Activated naive CD8-positive, alpha-beta T cell treated with anti-CD3 and anti-CD28 coated beads for 36 hours (primary cell): ENCODE measurements around the gene GLT8D1. TPM values are rescaled to one million over a fixed set of nuclear protein-coding genes. Genes with fewer than 3 reads are reported as not detected.
A peak's percentile ranks its signal among the peaks of the same experiment; 100 is the strongest.
"Not testable (repeated sequence)": the region's sequence is repeated elsewhere in the genome, so short reads cannot be mapped to it uniquely, and the experiment has no call there.

Experiments used
- DNase-seq: peaks from one replicate; pipeline ENCODE4 v3.0.0; 2021
- H3K27ac Mint-ChIP-seq: one replicate; pipeline ENCODE4 v1.8.0; 2022; ENCODE audit warnings: mild to moderate bottlenecking, moderate library complexity, mixed read lengths
- H3K27me3 Mint-ChIP-seq: one replicate; pipeline ENCODE4 v1.8.0; 2022; ENCODE audit warnings: mild to moderate bottlenecking, mixed read lengths
- H3K36me3 Mint-ChIP-seq: one replicate; pipeline ENCODE4 v1.8.0; 2021; ENCODE audit warnings: mild to moderate bottlenecking, mixed read lengths
- H3K4me1 Mint-ChIP-seq: one replicate; pipeline ENCODE4 v1.8.0; 2021; ENCODE audit warnings: mixed read lengths
- H3K4me3 Mint-ChIP-seq: one replicate; pipeline ENCODE4 v1.8.0; 2022; ENCODE audit warnings: mild to moderate bottlenecking, moderate library complexity, mixed read lengths
- H3K9me3 Mint-ChIP-seq: one replicate; pipeline ENCODE4 v1.8.0; 2022; ENCODE audit warnings: mixed read lengths
- total RNA-seq, 2 experiments: library from RNA; stranded (reverse); gene quantifications; one replicate each; pipeline ENCODE4 v1.2.3, GENCODE V29; 2021

Gene GLT8D1, protein sequence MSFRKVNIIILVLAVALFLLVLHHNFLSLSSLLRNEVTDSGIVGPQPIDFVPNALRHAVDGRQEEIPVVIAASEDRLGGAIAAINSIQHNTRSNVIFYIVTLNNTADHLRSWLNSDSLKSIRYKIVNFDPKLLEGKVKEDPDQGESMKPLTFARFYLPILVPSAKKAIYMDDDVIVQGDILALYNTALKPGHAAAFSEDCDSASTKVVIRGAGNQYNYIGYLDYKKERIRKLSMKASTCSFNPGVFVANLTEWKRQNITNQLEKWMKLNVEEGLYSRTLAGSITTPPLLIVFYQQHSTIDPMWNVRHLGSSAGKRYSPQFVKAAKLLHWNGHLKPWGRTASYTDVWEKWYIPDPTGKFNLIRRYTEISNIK
- total RNA-seq = 10 to 100 TPM; 29.5 to 30.3 TPM

DNA sequence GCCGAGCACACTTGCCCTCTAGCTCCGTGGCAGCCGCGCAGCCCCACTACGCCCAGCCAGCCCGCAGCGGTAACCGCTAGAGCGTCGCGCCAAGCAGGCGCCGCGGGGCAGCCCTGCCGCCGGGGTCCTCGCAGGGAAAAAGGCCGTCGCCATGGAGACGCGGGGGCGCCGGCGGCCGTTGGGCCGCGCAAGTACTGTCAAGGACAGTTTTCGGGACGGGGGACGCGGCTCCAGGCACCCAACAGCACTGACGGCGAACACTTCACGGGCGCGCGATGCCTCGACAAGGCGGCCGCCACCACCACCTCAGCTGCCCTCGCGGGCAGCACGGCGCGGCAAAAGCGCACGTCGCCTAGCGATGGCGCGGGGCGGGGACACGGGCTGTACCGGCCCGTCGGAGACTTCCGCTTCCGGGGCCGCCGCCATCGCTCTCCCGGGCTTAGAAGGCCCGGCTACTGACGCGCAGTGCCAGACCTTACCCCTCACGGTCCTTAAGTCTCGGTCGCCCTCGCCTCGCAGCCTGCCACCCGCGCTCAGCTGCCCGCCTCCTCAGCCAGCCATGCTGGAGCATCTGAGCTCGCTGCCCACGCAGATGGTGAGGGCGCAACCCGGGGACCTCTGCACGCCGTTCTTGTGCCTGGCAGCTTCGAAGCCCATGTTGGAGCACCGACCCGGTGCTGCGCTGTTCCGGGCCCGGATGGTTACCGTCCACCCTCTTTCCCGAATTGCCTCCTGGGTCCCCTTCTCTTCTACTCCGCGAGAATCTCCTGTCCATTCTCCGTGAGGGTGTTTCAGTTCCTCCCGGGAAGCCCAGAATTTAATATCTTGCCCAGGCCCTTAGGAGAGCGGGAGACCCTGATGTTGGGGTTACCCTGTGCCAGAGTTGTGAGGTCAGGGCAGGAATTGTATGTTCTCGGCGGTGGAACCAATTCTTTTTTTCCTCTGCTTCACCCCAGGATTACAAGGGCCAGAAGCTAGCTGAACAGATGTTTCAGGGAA, at the start of gene GLT8D1, which contains the start of gene SPCS1:
TSS of gene GLT8D1 (minus strand) at position 104 of the 999 bp plus-strand sequence. CDS start 5,331 bp downstream, outside the sequence.
TSS of gene SPCS1 (plus strand) at position 419 of the 999 bp plus-strand sequence. CDS start at position 560, 141 bp downstream.
- H3K9me3 Mint-ChIP-seq = no peaks in the 10 kb centered on the region
- no peaks in the 10 kb centered on the region for H3K27me3 Mint-ChIP-seq
- H3K27ac Mint-ChIP-seq = peak within 1 kb of the TSS; percentile 92
- DNase-seq = peak; percentile 91
- H3K36me3 Mint-ChIP-seq = peaks cover 26% of the 10 kb centered on the region
- peaks cover 27% of the 10 kb centered on the region for H3K4me1 Mint-ChIP-seq
- H3K4me3 Mint-ChIP-seq = peak within 1 kb of the TSS; percentile 98

DNA sequence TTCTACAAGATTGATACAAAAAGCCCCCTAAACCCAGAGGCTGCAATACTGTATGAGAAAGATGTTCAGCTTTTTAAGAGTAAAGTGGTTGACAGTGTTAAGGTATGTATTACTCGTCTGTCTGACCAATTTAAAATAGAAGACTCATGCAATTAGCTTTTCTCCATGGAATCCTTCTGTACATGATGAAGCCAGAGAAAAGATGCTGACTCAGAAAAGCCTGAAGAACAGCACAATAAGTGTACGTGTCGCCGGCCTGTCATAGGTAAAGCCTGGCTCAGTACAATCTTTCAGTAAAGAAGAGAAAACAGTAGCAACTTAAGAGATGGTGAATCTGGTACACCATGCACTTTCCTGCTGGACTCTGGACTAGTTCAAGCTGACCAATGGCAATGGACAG, 48.8 kb upstream of the GLT8D1 start:
- no peak overlapping the region for H3K27ac Mint-ChIP-seq
- H3K36me3 Mint-ChIP-seq = peaks cover 14% of the 10 kb centered on the region
- no peaks in the 10 kb centered on the region for H3K4me1 Mint-ChIP-seq
- H3K9me3 Mint-ChIP-seq = no peaks in the 10 kb centered on the region
- DNase-seq = no peak
- no peak overlapping the region for H3K4me3 Mint-ChIP-seq
- H3K27me3 Mint-ChIP-seq = no peaks in the 10 kb centered on the region

DNA sequence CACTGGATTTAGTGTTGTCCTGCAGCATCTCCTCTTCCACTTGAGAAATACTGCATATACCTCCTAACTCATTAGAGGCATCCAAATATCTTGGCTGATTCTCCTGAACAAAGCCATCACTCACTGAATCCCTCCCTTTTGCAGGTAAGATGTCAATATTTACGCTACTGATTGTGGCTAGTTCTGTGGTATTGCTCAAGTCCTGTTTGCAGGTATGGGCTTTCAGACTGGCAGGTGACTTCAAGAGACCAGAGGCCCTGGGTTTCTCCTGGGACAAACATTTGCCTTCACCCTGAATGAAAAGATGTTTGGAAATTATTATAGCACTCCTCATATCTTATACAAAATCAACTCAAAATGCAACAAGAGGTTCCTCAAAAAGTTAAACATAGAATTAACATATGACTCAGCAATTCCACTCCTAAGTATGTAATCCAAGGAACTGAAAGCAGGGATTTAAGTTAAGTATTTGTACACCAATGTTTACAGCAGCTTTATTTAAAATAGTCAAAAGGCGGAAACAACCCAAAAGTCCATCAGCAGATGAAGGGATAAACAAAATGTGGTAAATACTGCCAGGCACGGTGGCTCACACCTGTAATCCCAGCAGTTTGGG, 46.6 kb upstream of the GLT8D1 start:
- DNase-seq = no peak
- Mint-ChIP-seq H3K4me3 (no peak overlapping the region), H3K27ac (no peak overlapping the region), H3K9me3 (no peaks in the 10 kb centered on the region), H3K4me1 (no peaks in the 10 kb centered on the region), H3K36me3 (peaks cover 17% of the 10 kb centered on the region), H3K27me3 (no peaks in the 10 kb centered on the region)

DNA sequence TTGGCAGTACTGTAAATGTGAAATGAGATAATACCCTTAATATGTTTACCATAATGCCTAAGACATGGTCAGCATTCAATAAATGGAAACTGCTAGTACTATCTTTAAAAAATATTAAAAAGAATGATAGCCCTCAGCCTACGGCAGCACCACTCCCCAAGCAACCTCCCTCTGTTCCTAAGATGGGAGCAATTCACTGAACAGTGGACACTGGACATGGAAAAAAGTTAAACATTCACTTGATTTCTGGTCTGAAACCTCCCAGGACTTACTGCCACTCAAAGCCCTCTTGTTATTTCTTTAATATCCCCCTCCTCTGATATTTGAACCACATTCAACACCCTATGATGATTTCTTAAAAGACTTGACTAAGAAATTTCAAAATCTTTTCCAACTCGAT, 38.1 kb upstream of the GLT8D1 start:
- no peak for DNase-seq
- Mint-ChIP-seq H3K4me1 (no peaks in the 10 kb centered on the region), H3K9me3 (no peaks in the 10 kb centered on the region), H3K27ac (no peak overlapping the region), H3K36me3 (peaks cover 19% of the 10 kb centered on the region), H3K4me3 (no peak overlapping the region), H3K27me3 (no peaks in the 10 kb centered on the region)

DNA sequence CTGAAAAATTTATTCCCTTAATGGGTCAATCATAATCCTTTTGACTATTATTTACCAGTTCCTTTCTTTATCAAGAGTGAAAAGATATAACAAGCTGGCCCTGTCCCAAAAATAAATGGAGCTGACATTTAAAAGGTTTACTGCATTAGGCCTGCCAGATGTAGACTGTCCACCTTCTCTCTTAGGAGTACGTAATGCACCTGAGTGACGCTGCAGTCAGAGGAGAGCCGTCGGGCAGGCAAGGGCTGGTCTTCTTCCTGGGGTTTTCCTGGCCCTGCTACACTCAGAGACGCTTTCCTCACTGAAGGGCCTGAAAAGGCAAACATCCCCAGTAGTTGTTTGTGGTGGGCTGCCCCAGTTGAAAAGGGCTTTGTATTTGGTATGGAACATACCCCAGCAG, 37.6 kb upstream of the GLT8D1 start:
- H3K4me3 Mint-ChIP-seq = no peak overlapping the region
- no peaks in the 10 kb centered on the region for H3K4me1 Mint-ChIP-seq
- DNase-seq = no peak
- H3K27ac Mint-ChIP-seq = no peak overlapping the region
- no peaks in the 10 kb centered on the region for H3K27me3 Mint-ChIP-seq
- H3K9me3 Mint-ChIP-seq = no peaks in the 10 kb centered on the region
- H3K36me3 Mint-ChIP-seq = peaks cover 14% of the 10 kb centered on the region

DNA sequence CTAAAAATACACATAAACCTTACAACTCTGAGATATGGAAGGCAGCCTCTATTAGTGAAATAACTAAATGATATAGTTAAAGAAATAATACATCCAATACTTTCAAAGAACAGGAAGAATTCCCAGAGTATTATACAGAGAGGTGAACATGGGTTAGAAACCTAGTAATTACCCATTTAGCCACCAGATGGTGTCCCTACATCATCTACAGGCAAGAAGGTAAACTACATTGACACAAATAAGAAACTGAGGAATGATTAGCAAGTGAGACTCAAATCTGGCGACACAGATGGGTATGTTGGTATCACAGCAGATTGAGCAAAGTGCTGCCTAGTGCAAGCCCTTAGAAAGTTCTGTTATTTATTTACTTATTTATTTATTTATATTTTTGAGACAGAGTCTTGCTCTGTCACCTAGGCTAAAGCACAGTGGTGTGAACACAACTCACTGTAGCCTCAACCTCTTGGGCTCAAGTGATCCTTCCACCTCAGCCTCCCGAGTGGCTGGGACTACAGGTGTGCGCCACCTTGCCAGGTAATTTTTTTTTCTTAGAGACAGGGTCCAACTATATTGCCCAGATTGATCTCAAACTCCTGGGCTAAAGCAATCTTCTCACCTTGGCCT, 36.9 kb upstream of the GLT8D1 start:
- Mint-ChIP-seq H3K4me1 (no peaks in the 10 kb centered on the region), H3K4me3 (no peak overlapping the region), H3K36me3 (peaks cover 14% of the 10 kb centered on the region), H3K27ac (no peak overlapping the region), H3K27me3 (no peaks in the 10 kb centered on the region), H3K9me3 (no peaks in the 10 kb centered on the region)
- no peak for DNase-seq

DNA sequence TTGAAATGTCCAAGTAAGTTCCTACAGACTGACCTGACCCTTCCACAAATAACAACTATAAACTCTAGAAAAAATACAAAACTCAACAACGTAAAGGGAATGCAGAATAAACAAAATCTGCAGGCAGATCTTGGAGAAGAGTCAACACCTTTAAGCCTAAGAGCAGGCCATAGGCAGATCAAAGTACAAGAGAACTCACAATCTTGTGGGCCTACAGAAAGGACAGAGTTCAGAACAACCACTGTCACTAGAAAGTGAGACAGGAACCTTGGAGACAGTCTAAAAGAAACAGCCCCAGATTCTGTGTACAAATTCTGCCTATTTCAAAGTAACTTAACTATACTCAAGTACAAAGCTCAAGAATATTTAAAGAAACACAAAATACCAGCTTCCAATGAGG, 34.1 kb upstream of the GLT8D1 start:
- Mint-ChIP-seq H3K4me3 (no peak overlapping the region), H3K36me3 (peaks cover 21% of the 10 kb centered on the region), H3K27ac (no peak overlapping the region), H3K9me3 (no peaks in the 10 kb centered on the region), H3K27me3 (no peaks in the 10 kb centered on the region), H3K4me1 (no peaks in the 10 kb centered on the region)
- DNase-seq = no peak

DNA sequence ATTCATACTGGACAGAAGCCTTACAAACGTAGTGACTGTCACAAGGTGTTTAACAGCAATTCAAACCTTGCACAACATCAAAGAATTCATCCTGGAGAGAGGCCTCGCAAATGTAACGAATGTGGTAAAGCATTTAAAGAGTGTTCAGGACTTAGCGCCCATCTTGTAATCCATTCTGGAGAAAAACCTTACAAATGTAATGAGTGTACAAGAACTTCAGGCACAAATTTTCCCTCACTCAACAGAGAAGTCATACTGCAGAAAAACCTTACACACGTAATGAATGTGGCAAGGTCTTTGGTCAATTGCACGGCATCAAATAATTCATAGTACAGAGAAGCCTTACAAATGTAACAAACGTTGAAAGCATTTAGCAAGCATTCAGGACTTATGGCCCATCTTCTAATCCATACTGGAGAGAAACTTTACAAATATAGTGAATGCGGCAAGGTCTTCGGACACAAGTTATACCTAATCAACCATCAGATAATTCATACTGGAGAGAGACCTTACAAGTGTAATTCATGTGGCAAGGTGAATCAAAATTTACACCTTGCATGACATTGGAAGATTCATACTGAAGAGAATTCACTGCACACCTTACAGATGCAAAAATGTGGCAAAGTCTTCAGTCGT, 27.8 kb upstream of the GLT8D1 start:
- no peak overlapping the region for H3K4me3 Mint-ChIP-seq
- peaks cover 28% of the 10 kb centered on the region for H3K9me3 Mint-ChIP-seq
- H3K4me1 Mint-ChIP-seq = peaks cover 6% of the 10 kb centered on the region
- no peaks in the 10 kb centered on the region for H3K27me3 Mint-ChIP-seq
- H3K27ac Mint-ChIP-seq = no peak overlapping the region
- peaks cover 73% of the 10 kb centered on the region for H3K36me3 Mint-ChIP-seq
- DNase-seq = no peak

DNA sequence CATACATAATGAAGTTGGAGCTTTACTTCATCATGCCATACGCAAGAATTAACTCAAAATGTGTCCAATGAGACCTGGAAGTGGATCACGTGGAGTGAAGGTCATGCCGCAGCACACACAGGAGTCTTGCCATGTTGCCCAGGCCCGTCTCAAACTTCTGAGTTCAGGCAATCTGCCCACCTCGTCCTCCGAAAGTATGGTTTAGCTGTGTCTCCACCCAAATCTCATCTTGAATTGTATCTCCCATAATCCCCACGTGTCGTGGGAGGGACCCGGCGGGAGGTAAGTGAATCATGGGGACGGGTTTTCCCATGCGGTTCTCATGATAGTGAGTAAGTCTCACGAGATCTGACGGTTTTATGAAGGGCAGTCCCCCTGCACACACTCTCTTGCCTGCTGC, 26.0 kb upstream of the GLT8D1 start:
- Mint-ChIP-seq H3K4me3 (no peak overlapping the region), H3K36me3 (peaks cover 78% of the 10 kb centered on the region), H3K4me1 (peaks cover 6% of the 10 kb centered on the region), H3K9me3 (peaks cover 29% of the 10 kb centered on the region), H3K27ac (no peak overlapping the region), H3K27me3 (no peaks in the 10 kb centered on the region)
- no peak for DNase-seq

DNA sequence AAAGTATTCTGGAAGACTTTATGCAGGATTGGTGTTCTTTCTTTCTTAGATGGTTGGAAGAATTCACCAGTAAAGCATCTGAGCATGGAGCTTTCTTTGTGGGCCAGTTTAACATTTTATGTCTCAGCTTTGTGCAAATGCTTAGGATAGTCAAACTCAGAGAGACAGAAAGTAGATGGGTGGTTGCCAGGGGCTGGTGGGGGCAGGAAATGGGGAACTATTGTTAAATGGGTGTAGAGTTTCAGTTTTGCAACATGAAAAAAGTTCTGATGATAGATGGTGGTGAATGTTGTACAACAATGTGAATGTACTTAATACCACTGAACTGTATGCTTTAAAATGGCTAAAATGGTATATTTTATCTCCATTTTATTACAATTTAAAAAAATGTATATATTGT, 25.1 kb upstream of the GLT8D1 start:
- no peak overlapping the region for H3K27ac Mint-ChIP-seq
- H3K36me3 Mint-ChIP-seq = peaks cover 75% of the 10 kb centered on the region
- no peaks in the 10 kb centered on the region for H3K27me3 Mint-ChIP-seq
- no peak for DNase-seq
- peaks cover 6% of the 10 kb centered on the region for H3K4me1 Mint-ChIP-seq
- H3K4me3 Mint-ChIP-seq = no peak overlapping the region
- H3K9me3 Mint-ChIP-seq = peaks cover 29% of the 10 kb centered on the region

DNA sequence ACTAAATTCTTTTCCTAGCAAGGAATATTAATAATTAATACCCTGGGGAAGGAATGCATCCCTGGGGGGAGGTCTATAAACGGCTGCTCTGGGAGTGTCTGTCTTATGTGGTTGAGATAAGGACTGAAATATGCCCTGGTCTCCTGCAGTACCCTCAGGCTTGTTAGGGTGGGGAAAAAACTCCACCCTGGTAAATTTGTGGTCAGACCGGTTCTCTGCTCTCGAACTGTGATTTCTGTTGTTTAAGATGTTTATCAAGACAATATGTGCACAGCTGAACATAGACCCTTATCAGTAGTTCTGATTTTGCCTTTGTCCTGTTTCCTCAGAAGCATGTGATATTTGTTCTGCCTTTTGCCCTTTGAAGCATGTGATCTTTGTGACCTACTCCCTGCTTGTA, 23.2 kb upstream of the GLT8D1 start:
- not testable (repeated sequence) for H3K4me1 Mint-ChIP-seq, H3K27me3 Mint-ChIP-seq, H3K27ac Mint-ChIP-seq, H3K4me3 Mint-ChIP-seq, DNase-seq
- Mint-ChIP-seq H3K9me3 (peaks cover 28% of the 10 kb centered on the region), H3K36me3 (peaks cover 60% of the 10 kb centered on the region)

DNA sequence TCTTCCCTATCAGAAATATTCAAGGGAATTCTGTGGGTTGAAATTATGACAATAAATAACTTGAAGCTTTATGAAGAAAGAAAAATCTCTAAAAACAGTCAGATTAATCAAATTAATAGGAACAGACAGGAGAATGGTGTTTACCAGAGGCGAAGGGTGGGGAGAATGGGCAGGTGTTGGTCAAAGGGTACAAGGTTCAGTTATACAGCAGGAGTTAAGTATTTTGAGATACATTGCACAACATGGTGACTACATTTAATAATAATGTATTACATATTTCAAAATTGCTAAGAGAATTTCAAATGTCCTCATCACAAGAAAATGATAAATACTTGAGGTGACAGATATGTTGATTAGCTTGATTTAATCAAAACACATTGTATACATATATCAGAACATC, 18.9 kb upstream of the GLT8D1 start:
- DNase-seq = no peak
- H3K36me3 Mint-ChIP-seq = peaks cover 29% of the 10 kb centered on the region

DNA sequence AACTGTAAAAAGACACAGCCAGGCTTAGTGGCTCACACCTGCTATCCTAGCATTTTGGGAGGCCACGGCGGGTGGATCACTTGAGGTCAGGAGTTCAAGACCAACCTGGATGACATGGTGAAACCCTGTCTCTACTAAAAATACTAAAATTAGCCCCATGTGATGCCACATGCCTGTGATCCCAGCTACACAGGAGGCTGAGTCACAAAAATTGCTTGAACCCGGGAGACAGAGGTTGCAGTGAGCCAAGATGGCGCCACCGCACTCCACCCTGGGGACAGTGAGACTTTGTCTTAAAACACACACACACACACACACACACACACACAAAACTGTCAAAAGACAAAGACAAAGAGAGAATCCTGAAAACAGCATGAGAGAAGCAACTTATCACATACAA, 18.3 kb upstream of the GLT8D1 start:
- H3K4me1 Mint-ChIP-seq = peaks cover 24% of the 10 kb centered on the region
- no peak for DNase-seq
- H3K27ac Mint-ChIP-seq = no peak overlapping the region
- peaks cover 11% of the 10 kb centered on the region for H3K9me3 Mint-ChIP-seq
- no peaks in the 10 kb centered on the region for H3K27me3 Mint-ChIP-seq
- H3K4me3 Mint-ChIP-seq = no peak overlapping the region
- peaks cover 28% of the 10 kb centered on the region for H3K36me3 Mint-ChIP-seq

More for the DNA sequence above, 18.9 kb upstream of the GLT8D1 start:
- Mint-ChIP-seq H3K4me1 (peaks cover 24% of the 10 kb centered on the region), H3K27ac (no peak overlapping the region), H3K9me3 (peaks cover 13% of the 10 kb centered on the region), H3K4me3 (no peak overlapping the region), H3K27me3 (no peaks in the 10 kb centered on the region)

DNA sequence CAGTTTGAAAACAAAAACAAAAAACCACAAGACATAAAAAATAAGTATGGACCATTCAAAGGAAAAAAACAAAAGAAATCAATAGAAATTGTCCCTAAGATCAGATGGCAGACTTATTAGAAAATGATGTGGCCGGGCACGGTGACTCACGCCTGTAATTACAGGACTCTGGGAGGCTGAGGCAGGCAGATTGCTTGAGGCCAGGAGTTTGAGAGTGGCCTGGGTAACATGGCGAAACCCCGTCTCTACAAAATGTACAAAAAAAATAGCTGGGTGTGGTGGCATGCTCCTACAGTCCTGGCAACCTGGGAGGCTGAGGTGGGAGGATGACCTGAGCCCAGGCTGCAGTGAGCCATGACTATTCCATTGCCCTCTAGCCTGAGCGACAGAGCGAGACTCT, 16.9 kb upstream of the GLT8D1 start:
- DNase-seq = no peak
- Mint-ChIP-seq H3K36me3 (peaks cover 21% of the 10 kb centered on the region), H3K4me1 (peaks cover 24% of the 10 kb centered on the region), H3K9me3 (peaks cover 7% of the 10 kb centered on the region), H3K4me3 (no peak overlapping the region), H3K27me3 (no peaks in the 10 kb centered on the region), H3K27ac (no peak overlapping the region)
